Coronary artery (tissue), 2 donors: ENCODE results near the gene DPP10.
"Not testable (repeated sequence)": the region's sequence is repeated elsewhere in the genome, so short reads cannot be mapped to it uniquely, and the experiment has no call there.

Experiments used
- DNase-seq: peaks from one replicate; pipeline ENCODE4 v3.0.0-alpha.2; 2017; ENCODE audit warnings: low spot score
- H3K27ac ChIP-seq, 2 donors: fragments of 200-600 bp; sonication (generic); one replicate each; pipeline ENCODE4 v1.5.1; 2016 to 2019
- H3K4me3 ChIP-seq: fragments of 200-600 bp; sonication (generic); 2 replicates; pipeline ENCODE4 v1.5.1; 2016; ENCODE audit warnings: mild to moderate bottlenecking, moderate library complexity
- CTCF ChIP-seq: fragments of 200-600 bp; sonication (generic); IDR thresholded peaks from one replicate; pipeline ENCODE4 v1.5.1; 2019; ENCODE audit warnings: antibody characterized with exemption

DPP10 gene

GRCh38 chr2:114728372-114728771, 285.9 kb downstream of the DPP10 start:
- no peak for DNase-seq
- Histone ChIP-seq H3K4me3 (no peak overlapping the region), H3K27ac (no peak overlapping the region)
- TF ChIP-seq CTCF: no peak

GRCh38 chr2:114729026-114729425, 286.6 kb downstream of the DPP10 start:
- Histone ChIP-seq H3K27ac (no peak overlapping the region), H3K4me3 (no peak overlapping the region)
- TF ChIP-seq CTCF: no peak
- DNase-seq: no peak

GRCh38 chr2:114735126-114735525, 292.7 kb downstream of the DPP10 start:
- Histone ChIP-seq H3K4me3 (no peak overlapping the region), H3K27ac (no peak overlapping the region)
- no peak for TF ChIP-seq CTCF
- no peak for DNase-seq

GRCh38 chr2:114742245-114742644, 299.8 kb downstream of the DPP10 start:
- TF ChIP-seq CTCF: no peak
- no peak overlapping the region for H3K4me3 ChIP-seq
- DNase-seq: no peak
- no peak overlapping the region for H3K27ac ChIP-seq

- H3K4me3 ChIP-seq: no peak overlapping the region
These were observed 303.3 kb downstream of the DPP10 start for GRCh38 chr2:114745700-114746099.

GRCh38 chr2:114748175-114748574, 305.7 kb downstream of the DPP10 start:
- not testable (repeated sequence) for H3K27ac ChIP-seq, H3K4me3 ChIP-seq, DNase-seq

More at GRCh38 chr2:114745700-114746099, 303.3 kb downstream of the DPP10 start:
- TF ChIP-seq CTCF: no peak
- DNase-seq: no peak
- H3K27ac ChIP-seq: no peak overlapping the region

GRCh38 chr2:114752425-114752824, 310.0 kb downstream of the DPP10 start:
- no peak for DNase-seq
- no peak for TF ChIP-seq CTCF
- H3K4me3 ChIP-seq: no peak overlapping the region
- H3K27ac ChIP-seq: no peak overlapping the region

GRCh38 chr2:114753145-114753544, 310.7 kb downstream of the DPP10 start:
- no peak for TF ChIP-seq CTCF
- DNase-seq: no peak
- no peak overlapping the region for H3K4me3 ChIP-seq
- H3K27ac ChIP-seq: no peak overlapping the region
